Right lobe of liver (tissue), 6 donors: ENCODE measurements around the gene SRSF8. TPM values are rescaled to one million over a fixed set of nuclear protein-coding genes. Genes with fewer than 3 reads are reported as not detected.
"Not testable (repeated sequence)": the region's sequence is repeated elsewhere in the genome, so short reads cannot be mapped to it uniquely, and the experiment has no call there.

Source experiments
- ATAC-seq, 4 donors: fragments of 200-7000 bp; cut with Tn5 transposase; one replicate each; pipeline ENCODE4 v1.9.1; 2020; ENCODE audit warnings: mild to moderate bottlenecking in 4 of 4, moderate library complexity in 4 of 4
- DNase-seq, 3 donors: peaks; one replicate each; pipeline ENCODE4 v3.0.0-alpha.2; 2020
- H3K27ac ChIP-seq, 3 donors: fragments of 200-600 bp; one replicate each; pipeline ENCODE4 v1.8.0; 2022
- H3K27me3 ChIP-seq, 2 donors: fragments of 200-600 bp; one replicate each; pipeline ENCODE4 v1.8.0; 2022
- H3K36me3 ChIP-seq, 4 donors: fragments of 200-600 bp; sonication (generic) in 1 of 4; one replicate each; pipeline versions ENCODE4 v1.5.1 to v1.8.0; 2017 to 2022; ENCODE audit warnings: control low read depth in 1 of 4
- H3K4me1 ChIP-seq, 4 donors: fragments of 200-600 bp; sonication (generic) in 1 of 4; one replicate each; pipeline versions ENCODE4 v1.5.1 to v1.8.0; 2017 to 2022; ENCODE audit warnings: control low read depth in 1 of 4
- H3K4me3 ChIP-seq, 3 donors: fragments of 200-600 bp; one replicate each; pipeline ENCODE4 v1.8.0; 2022
- H3K9me3 ChIP-seq, 4 donors: fragments of 200-600 bp; sonication (generic) in 1 of 4; one replicate each; pipeline versions ENCODE4 v1.5.1 to v1.8.0; 2017 to 2022; ENCODE audit warnings: control low read depth in 1 of 4
- CTCF ChIP-seq, 4 donors: fragments of 200-600 bp in 3 of 4; fragments of 450-650 bp in 1 of 4; IDR thresholded peaks; one replicate each; pipeline versions ENCODE4 v1.5.1 to v1.8.0; 2016 to 2022; ENCODE audit warnings: antibody characterized with exemption in 4 of 4, mild to moderate bottlenecking in 2 of 4
- POLR2A ChIP-seq: fragments of 450-650 bp; IDR thresholded peaks from one replicate; pipeline ENCODE4 v1.6.1; 2017; ENCODE audit warnings: antibody characterized with exemption, mild to moderate bottlenecking
- WGBS: methylation state at CpG from one replicate; pipeline ENCODE4 v1.1.6; 2018; ENCODE audit warnings: low coverage, low lambda C conversion rate; ENCODE audit not compliant: insufficient coverage; ENCODE audit errors: missing lambda C conversion rate; 5-methylcytosine and 5-hydroxymethylcytosine counted together
- intact Hi-C, 2 donors: fragments of 100-400 bp; cut with DNase I; formaldehyde crosslinking; loops; one replicate each; pipeline versions ENCODE4 v1.11.2 to v1.14.1; 2022
- long read RNA-seq: library from polyadenylated mRNA; unstranded; transcript quantifications from one replicate; pipeline ENCODE4 v2.0.0, GENCODE V29; 2019
- total RNA-seq, 6 experiments: library from RNA; depleted of rRNA in 2 of 6; stranded (reverse); fragments of >200 nt in 2 of 6; fragmentation: NEBNext Ultra II Directional in 3 of 6; extraction: Animal tissue kit (Norgen Biotek cat#: 25700) in 3 of 6; gene quantifications; one replicate each; pipeline versions ENCODE4 v1.1.0 to v1.2.4, GENCODE V29; 2016 to 2023
- donor health status: DM: no; HTN: yes; CAD: no.
- donor health status: DM: no; HTN: no; CAD: no.
- donor health status: DM: no; HTN: no; CAD: no.
- donor health status: DM: no; HTN: yes; CAD: no.
- donor health status: DM: no; HTN: yes; CAD: no.

The SRSF8 gene
- total RNA-seq, result 10 to 100 TPM; 12.5 to 25.1 (median 19.9) TPM
- long read RNA-seq, full-length matches to known transcripts, result 3 of 3 reads
- long read RNA-seq, partial matches to known transcripts, result 0 of 3 reads
- long read RNA-seq, other reads (novel, unspliced or antisense), result 0 of 3 reads

- Histone ChIP-seq H3K27me3 (no peaks in the 10 kb centered on the region), H3K4me1 (peaks cover 0 to 8% (median 3%) of the 10 kb centered on the region in 4 donors), H3K9me3 (no peaks in the 10 kb centered on the region), H3K27ac (peak within 1 kb of the TSS; percentile 85 to 95 (median 93)), H3K36me3 (no peaks in the 10 kb centered on the region), H3K4me3 (peak within 1 kb of the TSS; percentile 66 to 73 (median 67))
- DNase-seq (no peak), ATAC-seq (peak; percentile 66 to 81 (median 68))
- WGBS, result 0% methylated on average over 4 of the region's 4 CpGs
- TF ChIP-seq POLR2A (no peak), CTCF (IDR thresholded peaks at IDR 0.05) (no peak)
- intact Hi-C loops, result no loop called here
Observed at GRCh38 chr11:95066716-95067038, at the start of gene SRSF8. SRSF8 (plus strand) TSS chr11:95066919; CDS start chr11:95067227, 308 bp downstream.

DNA sequence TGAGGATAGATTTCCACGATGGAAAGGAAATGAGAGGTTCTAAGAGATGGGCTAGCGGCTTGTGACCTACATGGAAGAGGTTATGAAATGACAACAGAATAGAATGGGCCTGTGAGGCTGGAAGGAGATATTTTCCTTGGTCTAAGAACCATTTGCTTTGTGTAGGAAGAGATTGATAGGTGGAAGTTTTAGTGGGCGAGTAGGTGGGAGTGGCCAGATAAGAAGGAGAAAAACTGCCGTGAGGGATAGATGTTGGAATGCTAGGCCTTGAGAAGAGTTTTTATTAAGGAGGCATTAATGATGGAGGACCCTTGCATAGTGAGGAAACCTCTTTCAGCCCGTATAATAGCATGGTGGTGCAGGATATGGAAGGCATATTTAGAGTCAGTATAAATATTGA lies 45.3 kb upstream of the SRSF8 start:
- intact Hi-C loops, H3K4me1 ChIP-seq, H3K36me3 ChIP-seq, DNase-seq, ATAC-seq, H3K27ac ChIP-seq, H3K27me3 ChIP-seq, H3K9me3 ChIP-seq, H3K4me3 ChIP-seq: not testable (repeated sequence)
- 63% methylated on average over 5 of the region's 5 CpGs for WGBS

GRCh38 chr11:95024958-95025357 lies 41.8 kb upstream of the SRSF8 start, which contains the start of gene KDM4E:
KDM4E (plus strand) TSS chr11:95025258; CDS start chr11:95025558, 300 bp downstream.
- DNase-seq (no peak), ATAC-seq (no peak)
- no peaks in the 10 kb centered on the region for H3K36me3 ChIP-seq
- H3K9me3 ChIP-seq, result no peaks in the 10 kb centered on the region
- H3K27ac ChIP-seq, result no peak within 1 kb of the TSS
- no peaks in the 10 kb centered on the region for H3K27me3 ChIP-seq
- no peak within 1 kb of the TSS for H3K4me3 ChIP-seq
- intact Hi-C loops, result no loop called here
- no peak for TF ChIP-seq CTCF (IDR thresholded peaks at IDR 0.05)
- TF ChIP-seq POLR2A, result no peak
- 73% methylated on average over 1 of the region's 1 CpG for WGBS
- H3K4me1 ChIP-seq, result no peaks in the 10 kb centered on the region

DNA sequence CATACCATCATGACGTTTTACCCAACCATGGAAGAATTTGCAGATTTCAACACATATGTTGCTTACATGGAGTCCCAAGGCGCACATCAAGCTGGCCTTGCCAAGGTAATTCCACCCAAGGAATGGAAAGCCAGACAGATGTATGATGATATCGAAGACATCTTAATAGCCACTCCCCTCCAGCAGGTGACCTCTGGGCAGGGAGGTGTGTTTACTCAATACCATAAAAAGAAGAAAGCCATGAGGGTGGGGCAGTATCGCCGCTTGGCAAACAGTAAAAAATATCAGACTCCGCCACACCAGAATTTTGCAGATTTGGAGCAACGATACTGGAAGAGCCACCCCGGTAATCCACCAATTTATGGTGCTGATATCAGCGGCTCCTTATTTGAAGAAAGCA lies 41.1 kb upstream of the SRSF8 start:
- H3K4me1 ChIP-seq, H3K36me3 ChIP-seq, H3K27me3 ChIP-seq, ATAC-seq, H3K27ac ChIP-seq, intact Hi-C loops, H3K9me3 ChIP-seq, DNase-seq, H3K4me3 ChIP-seq: not testable (repeated sequence)
- 84% methylated on average over 6 of the region's 9 CpGs for WGBS

DNA sequence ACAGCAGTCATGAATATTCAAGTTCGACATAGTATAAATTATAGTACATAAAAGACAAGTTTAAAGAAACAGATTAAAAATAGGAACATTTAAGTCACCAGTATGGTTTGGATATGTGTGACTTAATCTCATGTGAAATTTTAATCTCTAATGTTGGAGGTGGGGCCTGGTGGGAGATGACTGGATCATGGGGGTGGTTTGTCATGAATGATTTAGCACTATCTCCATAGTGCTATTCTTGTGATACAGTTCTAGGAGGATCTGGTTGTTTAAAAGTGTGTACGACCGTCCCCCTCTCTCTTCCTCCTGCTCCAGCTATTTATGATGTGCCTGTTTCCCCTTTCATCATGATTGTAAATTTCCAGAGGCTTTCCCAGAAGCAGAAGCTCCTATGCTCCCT lies 38.4 kb upstream of the SRSF8 start:
- Histone ChIP-seq H3K36me3 (no peaks in the 10 kb centered on the region), H3K27ac (no peak overlapping the region), H3K27me3 (no peaks in the 10 kb centered on the region), H3K4me1 (no peaks in the 10 kb centered on the region), H3K4me3 (no peak overlapping the region), H3K9me3 (no peaks in the 10 kb centered on the region)
- intact Hi-C loops, result no loop called here
- TF ChIP-seq CTCF (IDR thresholded peaks at IDR 0.05) (no peak), POLR2A (no peak)
- no peak for DNase-seq
- no peak for ATAC-seq
- WGBS, result 70% methylated on average over 3 of the region's 3 CpGs

GRCh38 chr11:95033051-95033450 lies 33.7 kb upstream of the SRSF8 start:
- Histone ChIP-seq H3K4me1 (no peaks in the 10 kb centered on the region), H3K27me3 (peaks cover 0 to 8% of the 10 kb centered on the region in 2 donors), H3K27ac (no peak overlapping the region), H3K36me3 (no peaks in the 10 kb centered on the region), H3K9me3 (no peaks in the 10 kb centered on the region), H3K4me3 (no peak overlapping the region)
- intact Hi-C loops, result no loop called here
- 43% methylated on average over 1 of the region's 1 CpG for WGBS
- TF ChIP-seq POLR2A (no peak), CTCF (IDR thresholded peaks at IDR 0.05) (no peak)
- ATAC-seq, result no peak
- DNase-seq, result no peak
